NCI-H446 (cell line): Measurements from ENCODE around the gene FRMD1.

Source experiments
- DNase-seq, 2 experiments: peaks; one replicate each; lab custom pipeline; 2025; lab: John Stamatoyannopoulos, UW

The FRMD1 gene

GRCh38 chr6:168027521-168027920, 51.5 kb downstream of the FRMD1 start:
- no peak for DNase-seq

- no peak for DNase-seq
Measured at GRCh38 chr6:168026925-168027324, 52.1 kb downstream of the FRMD1 start.

- DNase-seq = no peak
Measured at GRCh38 chr6:168025831-168026710, 52.9 kb downstream of the FRMD1 start.

GRCh38 chr6:168024951-168025510, 54.0 kb downstream of the FRMD1 start:
- DNase-seq = no peak

DNA sequence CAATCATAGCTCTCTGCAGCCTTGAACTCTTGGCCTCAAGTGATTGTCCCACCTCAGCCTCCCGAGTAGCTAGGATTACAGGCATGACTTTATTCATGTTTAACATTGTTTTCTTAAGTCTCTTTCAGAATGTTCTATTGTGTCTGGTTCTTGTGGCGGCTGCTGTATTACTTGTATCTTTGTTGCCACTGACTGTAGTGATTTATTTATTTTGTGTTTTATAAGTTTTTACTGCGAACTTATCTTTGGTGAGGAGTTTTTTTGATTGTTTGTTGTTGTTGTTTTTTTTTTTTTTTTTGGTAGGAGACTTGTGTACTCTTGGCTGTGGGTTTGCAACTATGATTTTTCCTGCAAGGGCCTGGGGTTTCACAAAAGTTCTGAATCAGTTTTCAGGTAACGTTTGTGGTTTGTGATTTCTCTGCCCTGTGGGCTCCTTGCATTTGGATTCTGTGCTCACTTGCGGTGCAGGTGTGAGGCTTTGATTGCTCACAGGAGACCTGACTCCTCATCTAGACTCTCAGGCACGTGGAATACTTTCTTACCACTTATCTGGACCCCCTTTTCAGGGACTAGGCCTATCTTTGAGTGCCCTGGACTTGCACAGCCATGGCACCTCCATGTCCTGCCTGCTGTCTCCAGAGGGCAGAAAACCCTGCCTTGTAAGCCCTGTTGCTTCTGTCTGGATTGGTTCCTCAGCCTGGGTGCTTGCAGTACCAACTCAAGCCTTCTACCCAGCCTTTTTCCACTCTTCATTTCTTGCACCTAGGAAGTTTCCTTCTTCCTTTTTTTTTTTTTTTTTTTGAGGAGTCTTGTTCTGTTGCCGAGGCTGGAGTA, 56.3 kb downstream of the FRMD1 start:
- no peak for DNase-seq

DNA sequence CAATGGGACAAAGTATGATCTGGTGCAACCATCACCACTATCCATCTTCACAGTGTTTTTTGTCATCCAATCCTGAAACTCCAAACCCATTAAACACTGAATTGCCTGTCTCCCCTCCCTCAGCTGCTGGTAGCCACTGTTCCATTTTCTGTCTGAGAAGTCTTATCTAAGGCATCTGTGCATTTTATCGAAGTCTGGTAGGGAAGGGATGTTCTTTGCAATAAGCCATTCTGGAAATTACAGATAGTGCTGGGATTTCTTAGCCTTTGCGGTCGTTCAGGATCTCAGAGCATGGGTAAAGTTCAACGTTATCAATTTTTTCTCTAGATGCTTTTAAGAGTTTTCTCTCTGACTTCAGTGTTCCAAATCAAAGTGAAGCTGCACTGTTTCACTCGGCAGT, 57.4 kb downstream of the FRMD1 start:
- no peak for DNase-seq

- DNase-seq = no peak
Measured at GRCh38 chr6:168020242-168020641, 58.8 kb downstream of the FRMD1 start.

- no peak for DNase-seq
Measured at GRCh38 chr6:168018664-168019063, 60.3 kb downstream of the FRMD1 start.

GRCh38 chr6:168017629-168018028, 61.4 kb downstream of the FRMD1 start:
- DNase-seq = no peak

DNA sequence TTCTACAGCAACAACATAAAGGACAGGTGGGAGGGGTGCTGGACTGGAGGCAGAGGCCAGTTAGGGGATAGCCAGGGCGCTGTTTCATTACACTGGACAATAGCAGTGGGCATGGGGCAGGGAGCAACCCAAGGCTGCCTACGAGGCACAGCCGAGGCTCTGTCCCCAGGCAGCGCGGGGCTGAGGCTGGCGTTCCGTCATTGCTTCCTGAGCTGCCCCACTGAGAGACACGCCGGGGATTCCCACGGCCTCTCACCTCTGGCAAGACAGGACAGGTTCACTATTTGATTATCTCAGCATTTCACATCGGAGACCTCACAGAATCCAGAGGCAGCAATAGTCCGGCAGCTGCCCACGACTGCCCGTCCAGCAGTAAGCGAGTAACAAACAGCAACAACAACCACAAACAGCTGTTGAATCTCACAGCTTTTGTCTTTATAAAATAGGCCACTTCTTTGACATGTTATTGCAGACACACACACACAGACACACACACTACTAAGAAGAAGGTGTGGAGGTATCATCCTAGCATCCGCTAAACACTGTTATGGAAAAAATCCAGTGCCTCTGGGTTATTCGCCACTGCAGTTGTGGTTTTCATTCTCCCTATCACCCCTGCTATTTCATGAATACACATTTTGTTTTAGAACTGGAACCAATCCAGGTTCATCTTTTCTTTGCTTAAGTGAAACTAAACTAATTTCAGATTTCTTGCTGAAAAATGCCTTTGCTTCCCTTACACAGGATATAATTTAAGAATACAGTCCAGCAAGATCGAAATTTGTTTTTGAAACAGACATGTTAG, 62.1 kb downstream of the FRMD1 start:
- no peak for DNase-seq

GRCh38 chr6:168016176-168016620, 62.8 kb downstream of the FRMD1 start:
- no peak for DNase-seq

- DNase-seq = no peak
Measured at GRCh38 chr6:168015482-168016175, 63.4 kb downstream of the FRMD1 start.

DNA sequence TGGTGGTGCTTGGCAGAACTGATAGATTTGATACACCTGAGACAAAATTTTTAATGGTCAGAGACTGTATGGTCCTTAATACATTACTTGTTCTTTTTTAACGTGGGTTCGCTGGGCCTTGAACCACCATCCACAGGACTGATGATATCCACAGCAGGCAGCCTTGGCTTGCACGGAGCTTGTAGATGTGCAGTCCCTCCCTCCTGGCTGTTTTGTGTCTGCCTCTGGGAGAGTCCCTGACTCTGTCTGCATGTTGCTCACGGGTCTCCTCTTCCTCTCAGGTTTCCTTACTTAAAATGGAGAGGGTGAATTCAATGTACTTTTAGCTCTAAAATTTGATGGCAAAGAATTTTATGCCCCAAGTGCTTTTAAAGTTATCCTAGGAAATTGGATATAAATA, 64.0 kb downstream of the FRMD1 start:
- DNase-seq = no peak

GRCh38 chr6:168014428-168014827, 64.6 kb downstream of the FRMD1 start:
- no peak for DNase-seq

DNA sequence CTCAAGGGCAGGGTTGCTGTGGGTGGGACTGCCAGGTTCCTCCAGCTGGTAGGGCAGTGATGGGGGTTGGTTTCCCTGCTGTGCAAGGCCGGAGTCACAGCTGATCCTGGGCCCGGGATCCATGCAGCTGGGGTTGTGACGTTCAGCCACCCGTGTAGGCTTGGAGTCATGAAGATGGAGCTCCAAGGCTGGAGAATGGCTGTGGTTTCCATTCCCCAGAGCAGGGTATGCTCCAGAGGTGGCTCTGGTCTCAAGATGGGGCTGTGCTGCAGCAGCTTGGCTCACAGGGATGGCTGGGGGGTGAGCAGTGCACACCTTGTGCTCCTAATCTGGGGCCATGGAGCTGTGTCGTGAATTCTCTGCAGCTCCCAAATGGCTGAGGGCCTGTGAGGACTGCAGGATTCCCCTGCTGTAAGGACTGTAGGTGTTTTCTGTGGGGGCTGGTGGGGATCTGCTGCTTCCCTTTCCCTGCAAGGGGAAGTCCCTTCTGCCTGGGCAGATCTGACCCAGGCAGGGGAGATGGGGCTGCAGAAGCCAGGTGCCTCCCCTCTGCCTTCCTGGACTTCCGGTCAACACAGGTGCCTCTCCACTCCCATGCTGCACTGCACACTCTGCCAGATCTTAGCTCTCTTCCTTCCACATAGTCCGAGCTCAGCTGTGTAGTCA, 65.6 kb downstream of the FRMD1 start:
- DNase-seq = no peak

DNA sequence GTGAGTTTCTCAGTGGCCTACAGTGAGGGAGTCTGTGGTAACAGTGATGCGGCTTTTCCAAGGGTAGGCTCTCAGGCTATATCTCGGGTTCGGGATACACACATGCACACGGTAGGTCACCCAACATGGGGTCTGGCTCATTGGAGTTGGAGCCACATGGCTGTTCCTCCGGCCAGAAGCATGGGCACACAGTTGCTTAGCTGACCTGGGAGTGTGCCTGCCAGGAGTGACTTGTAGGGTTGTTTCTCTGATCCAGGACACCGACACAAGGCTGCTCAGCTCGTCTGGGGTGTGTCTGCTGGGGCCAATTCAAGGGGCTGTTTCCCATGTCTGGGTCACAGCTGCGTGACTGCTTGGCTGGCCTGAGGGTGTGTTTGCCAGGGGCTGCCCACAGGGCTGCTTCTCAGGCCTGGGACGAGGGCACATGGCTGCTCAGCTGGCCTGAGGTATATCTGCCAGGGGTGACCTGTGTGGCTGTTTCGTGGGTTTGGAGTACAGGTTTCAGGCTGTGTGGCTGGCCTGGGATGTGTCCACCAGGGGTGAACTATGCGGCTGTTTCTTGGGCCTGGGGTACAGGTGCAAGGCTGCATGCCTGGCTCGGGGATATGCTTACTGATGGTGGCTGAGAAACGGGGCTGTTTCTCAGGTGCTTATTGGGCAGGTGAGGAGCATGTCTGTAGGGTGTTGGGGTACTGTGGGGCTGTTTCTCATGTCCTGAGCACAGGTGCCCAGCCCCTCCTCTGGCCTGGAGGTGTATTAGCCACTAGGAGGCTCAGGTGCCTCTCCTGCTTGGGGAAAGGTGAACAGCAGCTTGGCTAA, 66.4 kb downstream of the FRMD1 start:
- DNase-seq = no peak

- no peak for DNase-seq
Measured at GRCh38 chr6:168011291-168011690, 67.7 kb downstream of the FRMD1 start.

DNA sequence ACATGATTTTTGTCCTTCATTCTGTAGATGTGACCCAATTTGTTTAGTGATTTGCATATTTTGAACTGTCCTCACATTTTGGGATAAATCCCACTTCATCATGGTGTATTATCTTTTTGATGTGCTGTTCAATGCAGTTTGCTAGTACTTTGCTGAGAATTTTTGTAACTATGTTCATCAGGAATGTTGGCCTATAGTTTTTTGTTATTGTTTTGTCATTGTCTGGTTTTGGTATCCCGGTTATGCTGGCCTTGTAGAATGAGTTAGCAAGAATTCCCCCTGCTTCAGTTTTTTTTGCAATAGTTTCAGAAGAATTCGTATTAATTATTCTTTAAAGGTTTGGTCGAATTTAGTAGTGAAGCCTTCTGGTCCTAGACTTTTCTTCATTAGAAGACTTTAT, 69.7 kb downstream of the FRMD1 start:
- no peak for DNase-seq

- DNase-seq = no peak
Measured at GRCh38 chr6:168007592-168008338, 71.2 kb downstream of the FRMD1 start.
